Cardiac fibroblast (primary cell): ENCODE results near the gene DDX49.
"Not testable (repeated sequence)": the region's sequence is repeated elsewhere in the genome, so short reads cannot be mapped to it uniquely, and the experiment has no call there.

Experiments used
- DNase-seq, 2 donors: peaks; one replicate each; pipeline versions ENCODE4 v3.0.0 to v3.0.0-alpha.2; 2010; ENCODE audit warnings: low read depth in 2 of 2
- H3K4me3 ChIP-seq, 2 donors: replicated peaks in 1 of 2; 1 replicate in 1 of 2; 2 replicates in 1 of 2; pipeline ENCODE4 v1.5.1; 2011; ENCODE audit warnings: low read depth in 2 of 2, low read length in 2 of 2, mild to moderate bottlenecking in 2 of 2, moderate library complexity in 1 of 2
- TF ChIP-seq, protein P1 (sequence below): IDR thresholded peaks from one replicate; pipeline ENCODE4 v1.5.1; 2011; ENCODE audit warnings: low read depth, mild to moderate bottlenecking, low read length, inconsistent platforms

The DDX49 gene

DNA sequence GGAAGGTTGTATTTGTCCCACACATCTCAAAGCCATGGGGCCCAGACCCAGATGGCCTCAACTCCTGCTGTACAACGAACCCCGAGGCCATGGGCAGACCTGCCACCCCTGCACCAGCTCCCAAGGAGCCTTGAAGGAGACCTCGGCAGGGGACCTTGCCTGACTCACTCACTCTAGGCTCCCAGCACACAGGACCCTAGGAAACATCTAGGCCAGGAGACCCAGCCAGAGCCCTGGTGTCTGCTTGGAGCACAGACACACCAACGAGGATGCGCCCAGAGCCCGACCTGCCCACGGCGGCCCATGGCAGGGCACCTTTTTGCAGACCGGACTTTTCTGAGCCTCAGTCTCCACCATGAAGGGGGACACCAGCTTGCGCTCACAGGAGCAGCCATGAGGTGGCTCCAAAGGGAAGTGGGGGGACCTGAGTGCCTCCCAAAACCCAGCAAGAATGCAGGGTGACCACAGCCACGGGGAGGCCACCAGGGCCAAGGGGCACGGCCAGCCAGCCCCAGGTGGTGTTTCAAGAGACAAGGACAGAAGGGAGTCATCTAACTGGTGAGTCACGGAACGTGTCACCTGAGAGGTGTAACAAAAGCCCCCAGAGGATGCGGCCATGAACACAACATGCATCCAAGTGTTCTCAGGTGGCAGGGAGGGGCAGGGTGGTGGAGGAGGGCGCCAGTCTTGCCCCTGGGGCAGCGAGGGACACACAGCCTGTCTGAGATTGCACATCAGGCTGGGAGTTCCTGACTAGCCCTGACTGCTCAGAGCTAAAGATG lies 18.6 kb upstream of the DDX49 start:
- DNase-seq, result no peak
- no peak overlapping the region for H3K4me3 ChIP-seq
- TF ChIP-seq, protein P1, sequence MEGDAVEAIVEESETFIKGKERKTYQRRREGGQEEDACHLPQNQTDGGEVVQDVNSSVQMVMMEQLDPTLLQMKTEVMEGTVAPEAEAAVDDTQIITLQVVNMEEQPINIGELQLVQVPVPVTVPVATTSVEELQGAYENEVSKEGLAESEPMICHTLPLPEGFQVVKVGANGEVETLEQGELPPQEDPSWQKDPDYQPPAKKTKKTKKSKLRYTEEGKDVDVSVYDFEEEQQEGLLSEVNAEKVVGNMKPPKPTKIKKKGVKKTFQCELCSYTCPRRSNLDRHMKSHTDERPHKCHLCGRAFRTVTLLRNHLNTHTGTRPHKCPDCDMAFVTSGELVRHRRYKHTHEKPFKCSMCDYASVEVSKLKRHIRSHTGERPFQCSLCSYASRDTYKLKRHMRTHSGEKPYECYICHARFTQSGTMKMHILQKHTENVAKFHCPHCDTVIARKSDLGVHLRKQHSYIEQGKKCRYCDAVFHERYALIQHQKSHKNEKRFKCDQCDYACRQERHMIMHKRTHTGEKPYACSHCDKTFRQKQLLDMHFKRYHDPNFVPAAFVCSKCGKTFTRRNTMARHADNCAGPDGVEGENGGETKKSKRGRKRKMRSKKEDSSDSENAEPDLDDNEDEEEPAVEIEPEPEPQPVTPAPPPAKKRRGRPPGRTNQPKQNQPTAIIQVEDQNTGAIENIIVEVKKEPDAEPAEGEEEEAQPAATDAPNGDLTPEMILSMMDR, result no peak

- TF ChIP-seq, protein P1, result no peak
- no peak for DNase-seq
- peak overlapping the region in 1 of 2 donors; percentile 2 for H3K4me3 ChIP-seq
Measured at GRCh38 chr19:18901491-18901890, 18.0 kb upstream of the DDX49 start.

GRCh38 chr19:18902519-18902918 lies 17.0 kb upstream of the DDX49 start:
- not testable (repeated sequence) for DNase-seq, H3K4me3 ChIP-seq

DNA sequence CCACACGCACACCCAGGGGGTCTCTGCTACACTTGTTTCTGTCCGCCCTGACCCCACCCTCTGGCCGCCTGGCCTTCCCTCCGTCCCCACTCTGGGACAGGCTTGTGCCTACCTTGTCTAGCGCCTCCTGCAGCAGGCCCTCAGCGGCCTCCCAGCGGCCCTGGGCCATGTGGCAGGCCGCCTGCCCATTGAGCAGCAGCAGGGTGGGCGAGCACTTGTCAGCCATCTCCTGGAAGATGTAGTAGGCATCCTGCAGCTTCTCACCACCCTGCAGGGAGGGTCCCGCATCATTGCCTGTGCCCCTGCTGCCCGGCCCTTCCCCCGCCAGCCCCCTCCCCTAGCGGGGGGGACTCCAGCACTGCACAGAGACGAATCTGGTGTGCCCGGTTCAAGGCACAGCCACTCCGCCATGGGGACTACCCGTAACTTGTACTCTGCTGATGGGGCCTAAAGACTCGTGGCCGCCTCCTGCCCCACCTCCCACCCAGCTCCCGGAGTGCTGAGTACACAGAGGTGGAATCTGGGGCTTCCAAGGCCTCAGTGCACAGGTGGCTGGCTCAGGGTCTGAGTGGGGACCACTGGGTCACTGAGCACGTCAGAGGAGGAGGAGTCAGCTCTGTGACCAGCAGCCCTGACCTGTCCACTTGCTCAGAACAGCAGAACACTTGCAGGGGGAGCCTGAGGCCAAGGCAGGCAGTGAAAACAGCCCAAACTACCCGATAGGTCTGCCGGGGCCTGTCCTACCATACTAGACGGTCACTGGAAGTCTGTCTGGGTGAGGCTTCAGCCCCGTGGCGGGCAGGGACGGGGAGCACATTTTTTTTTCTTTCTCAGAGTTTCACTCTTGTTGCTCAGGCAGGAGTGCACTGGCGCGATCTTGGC lies 16.1 kb upstream of the DDX49 start:
- no peak overlapping the region for H3K4me3 ChIP-seq
- TF ChIP-seq, protein P1, result no peak
- DNase-seq, result no peak

- TF ChIP-seq, protein P1, result no peak
- no peak for DNase-seq
- H3K4me3 ChIP-seq, result no peak overlapping the region
Measured at GRCh38 chr19:18904334-18905057, 15.0 kb upstream of the DDX49 start.

DNA sequence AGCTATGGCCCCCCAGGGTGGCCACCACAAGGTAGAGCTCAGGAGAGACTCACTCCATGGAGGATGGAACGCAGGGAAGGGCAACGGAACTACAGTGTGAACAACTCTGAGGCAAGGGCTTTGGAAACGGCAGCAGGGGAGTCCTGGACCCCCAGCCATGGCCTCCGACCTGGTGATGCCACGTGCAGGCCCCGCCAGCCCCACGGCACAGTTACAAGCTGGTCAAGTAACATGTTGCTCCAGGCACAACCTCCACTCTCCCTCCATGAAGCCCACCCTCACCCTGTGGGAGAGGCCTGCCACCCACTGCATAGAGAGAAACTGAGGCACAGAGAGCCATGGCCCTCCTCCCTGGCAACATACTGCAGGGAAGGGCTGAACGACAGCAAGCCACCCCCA lies 14.5 kb upstream of the DDX49 start:
- H3K4me3 ChIP-seq, result no peak overlapping the region
- no peak for DNase-seq

More for the DNA sequence above, 14.5 kb upstream of the DDX49 start:
- TF ChIP-seq, protein P1, result no peak
